ENCODE data around the gene NAPSA.

- no peak for TF ChIP-seq CTCF (IDR thresholded peaks at IDR 0.05; ENCODE audit: low read length)
- TF ChIP-seq EZH2 (IDR thresholded peaks at IDR 0.05; ENCODE audit: borderline replicate concordance, low read length): no peak
These were observed 24.3 kb downstream of the NAPSA start for GRCh38 chr19:50341091-50341564.

All from OCI-LY1 (cell line).